Measurements from ENCODE around the gene C2orf69. TPM values are rescaled to one million over a fixed set of nuclear protein-coding genes. Genes with fewer than 3 reads are reported as not detected.

Gene C2orf69
- total and polyA plus RNA-seq, 2 of the 13 experiments (the other 11 are each of a cell fraction or from before 2014, with no cell fraction given): 4.8 to 19.3 TPM

GRCh38 chr2:199955339-199956061, 44.4 kb downstream of the C2orf69 start, which contains the start of the genes MAIP1 and TYW5 (continued):
- TF ChIP-seq PRDM10 (CRISPR knock-in tag; IDR thresholded peaks at IDR 0.05; ENCODE audit: low read depth) (peak; percentile 85), ZSCAN21 (CRISPR knock-in tag; IDR thresholded peaks at IDR 0.05; ENCODE audit: borderline replicate concordance) (peak; percentile 91), ATF7 (IDR thresholded peaks at IDR 0.05) (no peak), ATF7 (CRISPR knock-in tag; IDR thresholded peaks at IDR 0.05) (peak; percentile 82; the same call in 1 of the 2 replicates), CC2D1A (CRISPR knock-in tag; IDR thresholded peaks at IDR 0.05) (peak; percentile 83; the same call in 1 of the 2 replicates), ESRRA (CRISPR knock-in tag; IDR thresholded peaks at IDR 0.05; ENCODE audit: low read depth) (peak; percentile 52; the same call in 1 of the 2 replicates), SMC3 (IDR thresholded peaks at IDR 0.05; ENCODE audit: low read length) (no peak), ZNF143 (CRISPR knock-in tag; IDR thresholded peaks at IDR 0.05) (peak; percentile 60; the same call in 1 of the 2 replicates), ZNF350 (CRISPR knock-in tag; IDR thresholded peaks at IDR 0.05; ENCODE audit: borderline replicate concordance, low read depth) (peak; percentile 99; the same call in 1 of the 2 replicates), HNRNPL (IDR thresholded peaks at IDR 0.05; ENCODE audit: low read depth, low read length) (no peak; the same call in 1 of the 2 replicates), SETDB1 (CRISPR knock-in tag; IDR thresholded peaks at IDR 0.05; ENCODE audit: borderline replicate concordance) (no peak), NFATC3 (CRISPR knock-in tag; IDR thresholded peaks at IDR 0.05) (no peak; the same call in 1 of the 2 replicates), ATF4 (CRISPR knock-in tag; IDR thresholded peaks at IDR 0.05) (peak in 1 of 2 experiments; percentile 72; a peak in 2 of 4 replicates), HOXA5 (CRISPR knock-in tag; IDR thresholded peaks at IDR 0.05) (peak; percentile 95), TEF (CRISPR knock-in tag; IDR thresholded peaks at IDR 0.05) (no peak; the same call in none of the 2 replicates), MYNN (CRISPR knock-in tag; IDR thresholded peaks at IDR 0.05; ENCODE audit: low read depth) (peak; percentile 29; the same call in 1 of the 2 replicates), CBFB (CRISPR knock-in tag; IDR thresholded peaks at IDR 0.05) (peak; percentile 77), GABPB1 (CRISPR knock-in tag; IDR thresholded peaks at IDR 0.05) (peak; percentile 99), ZSCAN31 (CRISPR knock-in tag; IDR thresholded peaks at IDR 0.05; ENCODE audit: low read depth) (peak; percentile 93), MED8 (CRISPR knock-in tag; IDR thresholded peaks at IDR 0.05; ENCODE audit: insufficient replicate concordance) (peak; percentile 98), ATF6 (CRISPR knock-in tag; conservative IDR thresholded peaks at IDR 0.05) (peak; percentile 67; the same call in 1 of the 2 replicates), PAX8 (CRISPR knock-in tag; IDR thresholded peaks at IDR 0.05; ENCODE audit: borderline replicate concordance) (peak; percentile 85; the same call in 1 of the 2 replicates), PHF21A (CRISPR knock-in tag; IDR thresholded peaks at IDR 0.05) (peak; percentile 95)

Measured in HepG2 (cell line).